Measurements from ENCODE around the gene PRCC. TPM values are rescaled to one million over a fixed set of nuclear protein-coding genes. Genes with fewer than 3 reads are reported as not detected.
A peak's percentile ranks its signal among the peaks of the same experiment; 100 is the strongest.

PRCC gene
- total RNA-seq, 1 experiment from 2014 or later: 67.4 TPM

DNA sequence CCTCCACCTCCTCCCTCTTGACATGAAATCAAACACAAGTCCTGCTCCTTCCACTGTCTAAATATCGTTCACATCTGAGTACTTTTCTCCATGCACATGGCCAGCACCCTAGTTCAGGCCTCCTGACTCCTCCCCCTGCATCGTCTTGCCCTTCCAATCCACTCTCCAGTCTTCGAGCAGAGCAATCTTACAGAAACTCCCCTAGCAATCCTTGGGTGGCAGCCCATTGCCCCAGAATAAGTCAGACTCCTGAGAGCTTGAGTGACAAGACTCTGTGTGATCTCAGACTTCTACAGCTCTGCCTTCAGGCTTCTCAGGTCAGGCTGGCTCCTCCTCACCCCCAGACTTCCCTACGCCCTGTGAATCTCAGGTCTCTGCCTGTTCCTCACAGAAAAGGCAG is 43.8 kb downstream of the PRCC start:
- no peak for DNase-seq (ENCODE audit: extremely low read depth, low read depth)

- no peak for DNase-seq (ENCODE audit: extremely low read depth, low read depth)
Measured at GRCh38 chr1:156812293-156812990, 45.1 kb downstream of the PRCC start.

DNA sequence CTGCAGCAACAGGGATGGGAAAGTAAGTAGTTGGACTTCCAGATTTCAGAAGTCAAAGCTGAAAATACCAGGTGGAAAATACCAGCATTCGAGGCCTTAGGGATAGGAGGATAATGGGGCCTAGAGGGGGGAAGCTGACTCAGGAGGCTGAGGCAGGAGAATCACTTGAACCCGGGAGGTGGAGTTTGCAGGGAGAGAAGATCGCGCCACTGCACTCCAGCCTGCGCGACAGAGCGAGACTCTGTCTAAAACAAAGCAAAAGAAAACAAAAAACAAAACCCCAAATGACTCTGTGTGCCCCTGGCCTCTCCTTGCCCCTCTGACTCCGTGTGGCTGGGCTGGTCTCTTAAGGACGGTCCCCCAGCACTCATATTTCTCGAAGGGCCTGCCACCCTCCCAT is 46.0 kb downstream of the PRCC start:
- DNase-seq (ENCODE audit: extremely low read depth, low read depth): no peak

GRCh38 chr1:156813750-156814570 is 46.6 kb downstream of the PRCC start:
- DNase-seq (ENCODE audit: extremely low read depth, low read depth): peak; percentile 58

- no peak for DNase-seq (ENCODE audit: extremely low read depth, low read depth)
Measured at GRCh38 chr1:156814571-156815260, 47.4 kb downstream of the PRCC start.

DNA sequence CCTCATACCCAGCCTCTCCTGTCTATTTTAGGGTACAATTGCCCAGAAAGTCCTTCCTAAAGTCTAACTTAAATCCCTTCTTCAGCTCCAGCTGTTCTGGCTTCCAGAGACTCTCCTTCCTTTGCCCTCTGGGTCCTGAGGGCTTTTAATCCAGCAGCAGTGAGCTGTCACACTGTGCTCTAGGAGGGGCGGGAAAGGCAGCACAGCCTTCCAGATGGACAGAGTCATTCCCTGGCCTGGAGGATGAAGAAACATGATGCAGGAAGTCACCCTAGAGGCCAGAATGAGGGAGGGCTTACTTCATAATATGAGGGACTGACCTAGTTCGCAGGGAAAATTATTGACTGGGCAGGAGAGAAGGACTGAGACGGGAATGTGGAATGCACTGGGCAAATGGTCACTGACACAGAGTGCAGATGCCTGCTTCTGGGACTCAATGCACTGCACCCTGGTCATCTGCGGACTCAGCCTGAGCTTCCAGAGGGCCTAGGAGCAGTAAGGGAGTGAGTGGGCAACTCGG is 48.0 kb downstream of the PRCC start:
- peak; percentile 81 for DNase-seq (ENCODE audit: extremely low read depth, low read depth)

- DNase-seq (ENCODE audit: extremely low read depth, low read depth): no peak
Measured at GRCh38 chr1:156815961-156816422, 48.7 kb downstream of the PRCC start.

DNA sequence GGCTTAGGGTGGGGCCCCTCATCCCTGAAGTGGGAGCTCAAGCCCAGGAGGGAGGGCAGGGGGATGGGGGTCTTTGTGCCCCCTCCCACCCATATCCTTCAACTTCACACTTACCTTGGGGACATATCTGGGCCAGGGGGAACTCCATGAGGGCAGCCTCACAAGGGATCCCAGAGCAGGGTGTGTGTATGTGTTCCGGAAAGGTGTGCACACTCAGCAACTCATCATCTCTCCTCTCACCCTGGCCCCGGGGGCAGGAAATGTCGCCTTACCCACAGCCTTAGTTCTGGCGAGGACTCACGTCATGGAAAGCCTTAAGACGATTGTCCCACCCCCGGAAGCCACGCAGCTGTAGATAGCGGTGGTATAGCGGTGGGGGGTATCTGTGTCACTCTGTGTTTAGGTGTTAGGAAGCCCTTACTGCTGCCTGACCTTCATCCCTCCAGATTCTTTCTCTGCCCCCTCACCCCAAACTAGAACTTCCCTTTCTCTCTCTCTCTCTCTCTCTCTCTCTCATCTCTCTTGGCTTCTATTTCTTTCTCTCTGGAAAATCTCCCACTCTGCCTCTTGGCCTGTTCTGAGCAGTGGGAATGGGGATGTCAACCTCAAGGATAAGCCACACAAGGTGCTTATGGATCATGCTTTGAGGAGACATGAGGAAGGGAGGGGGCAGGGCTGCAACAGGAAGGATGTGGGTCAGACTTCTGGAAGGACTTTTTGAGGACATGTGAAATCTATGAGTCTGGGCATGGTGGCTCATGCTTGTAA is 49.4 kb downstream of the PRCC start, which contains the start of gene SH2D2A:
Gene SH2D2A, minus strand, starts transcription at position 288 of the 768 bp plus-strand sequence. Its CDS starts 140 bp downstream, at position 148.
- peak; percentile 90 for DNase-seq (ENCODE audit: extremely low read depth, low read depth)

DNA sequence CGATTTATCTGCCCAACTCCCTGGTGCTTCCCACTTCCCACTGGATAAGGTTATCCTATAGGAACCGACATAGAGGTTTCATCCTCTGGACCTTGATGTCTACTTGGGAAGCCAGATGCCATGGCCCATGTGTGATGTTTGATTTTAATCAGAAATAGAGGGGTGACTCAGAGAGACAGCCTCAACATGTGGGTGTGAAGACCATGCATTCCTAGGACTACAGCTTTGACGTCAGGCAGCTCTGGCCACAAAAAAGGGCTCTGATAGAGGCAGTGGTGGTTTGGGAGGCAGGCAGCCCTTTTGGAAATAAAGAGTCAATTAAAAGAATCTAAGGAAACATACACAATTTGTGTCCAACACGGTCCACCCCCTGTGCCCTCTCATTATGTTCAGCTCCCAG is 54.5 kb downstream of the PRCC start:
- peak; percentile 89 for DNase-seq (ENCODE audit: extremely low read depth, low read depth)

DNA sequence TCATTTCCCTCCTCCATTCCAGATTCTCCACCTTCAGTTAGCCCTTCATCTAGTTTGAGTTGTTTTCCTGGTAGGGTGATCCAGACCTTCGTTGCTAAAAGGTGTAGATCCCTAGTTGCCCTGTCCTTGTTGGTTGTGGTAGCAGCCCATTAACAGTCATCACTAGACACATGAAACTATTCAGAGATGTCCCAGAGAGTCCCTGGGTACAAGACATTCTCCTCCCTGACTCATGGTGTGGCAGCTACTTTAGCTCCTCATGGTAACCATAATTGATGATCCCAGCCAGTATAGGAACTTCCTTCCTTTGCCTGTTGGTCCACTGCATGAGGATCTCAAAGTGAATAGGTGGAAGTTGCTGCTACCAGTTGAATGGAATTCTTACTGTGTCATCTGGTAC is 55.3 kb downstream of the PRCC start:
- no peak for DNase-seq (ENCODE audit: extremely low read depth, low read depth)

GRCh38 chr1:156823210-156823790 is 56.0 kb downstream of the PRCC start:
- DNase-seq (ENCODE audit: extremely low read depth, low read depth): no peak

DNA sequence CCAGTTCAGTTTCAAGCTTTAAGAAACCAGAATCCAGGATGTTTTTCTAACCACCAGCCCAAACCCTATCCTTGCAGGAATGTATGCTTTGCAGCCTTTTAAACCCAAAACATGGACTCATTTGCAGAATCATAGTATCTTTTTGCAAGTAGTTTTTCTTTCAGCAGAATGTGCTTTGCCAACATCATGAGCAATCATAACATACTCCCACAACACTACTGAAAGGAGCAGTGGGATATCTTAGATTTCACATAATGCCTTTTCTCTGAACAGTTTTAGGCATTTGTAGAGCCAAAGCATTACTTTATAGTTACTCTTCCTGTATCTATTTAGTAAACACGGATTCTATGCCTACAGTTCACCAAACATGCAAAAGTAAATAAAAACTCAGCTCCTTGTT is 59.3 kb downstream of the PRCC start:
- no peak for DNase-seq (ENCODE audit: extremely low read depth, low read depth)

DNA sequence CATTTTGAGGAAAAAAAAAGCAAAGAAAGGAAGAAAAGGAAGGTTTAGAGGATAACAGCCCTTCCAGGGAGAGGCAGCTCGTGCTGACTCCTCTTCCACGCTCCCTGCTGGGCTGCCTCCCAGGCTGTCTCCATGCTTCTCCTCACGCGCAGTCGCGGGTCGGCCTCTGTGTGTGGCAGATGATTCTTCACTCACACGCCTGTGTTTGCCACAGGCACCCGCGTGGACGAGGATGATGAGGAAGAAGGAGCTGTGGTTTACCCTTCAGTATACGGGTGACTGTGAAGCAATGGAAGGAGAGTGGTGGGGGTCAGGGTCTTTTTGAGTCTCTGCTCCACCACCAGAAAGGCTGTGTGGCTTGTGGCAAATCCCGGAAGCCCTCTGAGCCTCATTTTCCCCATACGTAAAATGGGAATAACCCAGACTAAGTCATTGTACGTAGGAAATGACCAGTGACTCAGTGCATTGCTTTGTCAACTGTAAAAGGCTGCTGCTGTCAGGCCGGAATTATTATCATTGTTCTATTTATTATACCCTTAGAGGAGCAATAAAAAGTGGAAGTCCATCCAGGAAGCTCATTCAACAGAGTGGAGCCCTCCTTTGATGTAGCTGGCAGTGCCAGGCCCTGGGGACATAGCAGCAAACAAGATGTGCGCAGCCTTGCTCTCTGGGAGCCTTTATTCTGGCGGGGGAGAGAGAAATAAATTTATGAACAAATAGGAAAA is 61.2 kb downstream of the PRCC start:
- DNase-seq (ENCODE audit: extremely low read depth, low read depth): no peak

GRCh38 chr1:156832434-156832833 is 65.1 kb downstream of the PRCC start:
- DNase-seq (ENCODE audit: extremely low read depth, low read depth): no peak

DNA sequence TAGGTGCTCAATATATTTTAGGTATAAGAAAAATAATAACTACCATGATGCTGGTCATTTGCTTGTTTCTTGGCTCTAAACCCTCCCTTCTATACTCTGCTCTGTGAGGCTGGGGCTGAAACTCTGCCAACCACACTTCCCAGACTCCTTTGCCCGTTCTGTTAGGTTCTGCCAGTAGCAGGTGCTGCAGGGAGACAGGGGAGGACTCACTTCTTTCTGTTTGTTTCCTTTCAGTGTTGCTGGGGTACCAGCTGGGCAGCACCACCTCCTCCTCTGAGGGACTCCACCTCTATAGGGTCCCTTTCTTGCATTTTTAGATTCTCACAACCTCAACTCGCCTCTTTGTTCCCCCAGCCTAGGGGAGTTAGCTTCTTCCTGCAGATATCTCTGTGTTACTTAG is 66.3 kb downstream of the PRCC start:
- no peak for DNase-seq (ENCODE audit: extremely low read depth, low read depth)

DNA sequence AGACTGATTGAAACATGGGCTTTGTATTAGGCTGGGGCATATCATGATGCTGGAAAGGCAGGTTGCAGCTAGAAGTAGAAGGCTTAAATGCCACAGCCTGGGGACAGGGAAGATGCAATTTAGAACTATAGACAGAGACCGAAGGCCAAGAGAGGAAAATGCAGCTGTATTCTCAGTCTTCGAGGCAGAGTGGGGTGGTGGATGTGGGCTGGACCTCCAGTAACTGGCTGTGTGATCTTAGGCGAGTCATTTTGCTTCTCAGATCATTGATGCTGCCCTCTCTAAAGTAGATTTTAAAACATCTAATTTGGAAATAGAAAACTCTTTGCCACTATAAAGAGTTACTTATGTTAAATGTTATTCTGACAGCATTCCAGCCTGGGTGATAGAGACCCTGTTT is 67.0 kb downstream of the PRCC start:
- no peak for DNase-seq (ENCODE audit: extremely low read depth, low read depth)

- no peak for DNase-seq (ENCODE audit: extremely low read depth, low read depth)
Measured at GRCh38 chr1:156836041-156836654, 68.8 kb downstream of the PRCC start.

DNA sequence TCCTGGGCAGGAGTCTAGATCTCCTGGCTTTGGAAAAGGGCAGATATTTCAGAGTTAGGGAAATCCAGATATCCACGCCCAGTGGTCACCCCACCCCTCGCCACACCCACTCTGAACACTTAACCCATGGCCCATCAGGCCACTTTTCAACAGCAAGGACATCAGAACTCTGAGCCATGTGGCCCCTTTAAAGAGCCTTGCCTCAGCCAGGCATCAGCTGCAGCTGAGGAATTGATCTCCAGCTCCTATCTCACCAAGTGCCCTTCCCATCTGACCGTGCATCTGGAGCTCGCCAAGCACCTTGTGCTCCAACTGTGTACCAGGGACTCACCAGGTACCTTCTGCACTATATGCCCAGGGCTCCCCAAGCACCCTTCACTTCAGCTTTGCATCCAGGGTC is 69.6 kb downstream of the PRCC start:
- no peak for DNase-seq (ENCODE audit: extremely low read depth, low read depth)

- DNase-seq (ENCODE audit: extremely low read depth, low read depth): no peak
Measured at GRCh38 chr1:156838972-156839371, 71.6 kb downstream of the PRCC start.
